Esophagus muscularis mucosa (tissue), 4 donors: ENCODE results near the gene KCNQ1. TPM values are rescaled to one million over a fixed set of nuclear protein-coding genes. Genes with fewer than 3 reads are reported as not detected.

ENCODE experiments used
- DNase-seq: peaks from one replicate; pipeline ENCODE4 v3.0.0-alpha.2; 2017; ENCODE audit errors: extremely low spot score
- H3K27ac ChIP-seq, 4 donors: fragments of 200-600 bp; sonication (generic); replicated peaks in 1 of 4; 1 replicate in 3 of 4; 2 replicates in 1 of 4; pipeline ENCODE4 v1.5.1; 2016 to 2019; ENCODE audit warnings: mild to moderate bottlenecking in 1 of 4
- H3K27me3 ChIP-seq, 4 donors: fragments of 200-600 bp; sonication (generic); one replicate each; pipeline versions ENCODE4 v1.5.1 to v1.6.0; 2016 to 2019
- H3K36me3 ChIP-seq, 4 donors: fragments of 200-600 bp; sonication (generic); one replicate each; pipeline ENCODE4 v1.5.1; 2016 to 2019
- H3K4me1 ChIP-seq, 4 donors: fragments of 200-600 bp; sonication (generic); one replicate each; pipeline ENCODE4 v1.5.1; 2016 to 2019
- H3K4me3 ChIP-seq, 4 donors: fragments of 200-600 bp; sonication (generic); 1 replicate in 2 of 4; 2 replicates in 2 of 4; pipeline ENCODE4 v1.5.1; 2016 to 2019; ENCODE audit warnings: mild to moderate bottlenecking in 4 of 4, moderate library complexity in 1 of 4
- H3K9me3 ChIP-seq, 4 donors: fragments of 200-600 bp; sonication (generic); 1 replicate in 3 of 4; 2 replicates in 1 of 4; pipeline ENCODE4 v1.5.1; 2016 to 2019
- CTCF ChIP-seq, 3 experiments: fragments of 200-600 bp in 2 of 3; fragments of 450-650 bp in 1 of 3; sonication (generic) in 2 of 3; IDR thresholded peaks; one replicate each; pipeline ENCODE4 v1.5.1; 2017 to 2019; ENCODE audit warnings: antibody characterized with exemption in 3 of 3, mild to moderate bottlenecking in 2 of 3, moderate library complexity in 1 of 3
- EP300 ChIP-seq: sonication (generic); formaldehyde crosslinking; IDR thresholded peaks from one replicate; pipeline ENCODE4 v1.6.1; 2017; ENCODE audit warnings: antibody characterized with exemption
- POLR2A ChIP-seq: fragments of 450-650 bp; IDR thresholded peaks from one replicate; pipeline ENCODE4 v1.6.1; 2017; ENCODE audit warnings: antibody characterized with exemption, moderate library complexity, mild to moderate bottlenecking, low read depth
- POLR2AphosphoS5 ChIP-seq, 2 donors: sonication (generic); formaldehyde crosslinking; IDR thresholded peaks; one replicate each; pipeline ENCODE4 v1.6.1; 2017; ENCODE audit warnings: antibody characterized with exemption in 2 of 2
- WGBS: methylation state at CpG from one replicate; pipeline ENCODE4 v1.1.5; 2018; 5-methylcytosine and 5-hydroxymethylcytosine counted together
- intact Hi-C: fragments of 100-400 bp; cut with DNase I; formaldehyde crosslinking; loops from one replicate; pipeline ENCODE4 v1.15.1; 2023
- total RNA-seq, 4 donors: library from RNA; depleted of rRNA; stranded (reverse); fragments of >200 nt; gene quantifications; one replicate each; pipeline versions ENCODE4 v1.1.0 to v1.2.1, GENCODE V29; 2016

KCNQ1 gene
- total RNA-seq, 4 donors from 2014 or later = 2.1 to 5.9 (median 4.3) TPM

- 77% methylated on average over 16 of the region's 16 CpGs for WGBS
- Histone ChIP-seq H3K4me3 (no peak overlapping the region), H3K27ac (no peak overlapping the region), H3K9me3 (no peaks in the 10 kb centered on the region), H3K36me3 (no peaks in the 10 kb centered on the region), H3K27me3 (no peaks in the 10 kb centered on the region), H3K4me1 (peaks cover 24 to 40% (median 28%) of the 10 kb centered on the region in 4 donors)
- TF ChIP-seq EP300 (no peak), CTCF (IDR thresholded peaks at IDR 0.05) (no peak), POLR2AphosphoS5 (IDR thresholded peaks at IDR 0.05) (no peak), POLR2A (no peak)
- intact Hi-C loops = no loop called here
- DNase-seq = no peak
Observed at GRCh38 chr11:2673871-2674471, 229.2 kb downstream of the KCNQ1 start.

GRCh38 chr11:2674658-2675131 is 229.9 kb downstream of the KCNQ1 start:
- Histone ChIP-seq H3K4me3 (no peak overlapping the region), H3K4me1 (peaks cover 24 to 40% (median 28%) of the 10 kb centered on the region in 4 donors), H3K27me3 (no peaks in the 10 kb centered on the region), H3K36me3 (no peaks in the 10 kb centered on the region), H3K27ac (peak overlapping the region in 3 of 4 donors; percentile 44 to 55 (median 53)), H3K9me3 (no peaks in the 10 kb centered on the region)
- intact Hi-C loops = no loop called here
- TF ChIP-seq EP300 (no peak), POLR2A (no peak), CTCF (IDR thresholded peaks at IDR 0.05) (no peak), POLR2AphosphoS5 (IDR thresholded peaks at IDR 0.05) (no peak)
- WGBS = 50% methylated on average over 8 of the region's 8 CpGs
- no peak for DNase-seq

- H3K36me3 ChIP-seq = no peaks in the 10 kb centered on the region
- no peaks in the 10 kb centered on the region for H3K27me3 ChIP-seq
- TF ChIP-seq CTCF (IDR thresholded peaks at IDR 0.05) (no peak), EP300 (no peak), POLR2A (no peak), POLR2AphosphoS5 (IDR thresholded peaks at IDR 0.05) (no peak)
- no peak overlapping the region for H3K4me3 ChIP-seq
- intact Hi-C loops = no loop called here
- H3K9me3 ChIP-seq = no peaks in the 10 kb centered on the region
- WGBS = 67% methylated on average over 7 of the region's 7 CpGs
- no peak for DNase-seq
- H3K4me1 ChIP-seq = peaks cover 21 to 40% (median 27%) of the 10 kb centered on the region in 4 donors
- H3K27ac ChIP-seq = peak overlapping the region in 1 of 4 donors; percentile 44
Observed at GRCh38 chr11:2675540-2675939, 230.7 kb downstream of the KCNQ1 start.

DNA sequence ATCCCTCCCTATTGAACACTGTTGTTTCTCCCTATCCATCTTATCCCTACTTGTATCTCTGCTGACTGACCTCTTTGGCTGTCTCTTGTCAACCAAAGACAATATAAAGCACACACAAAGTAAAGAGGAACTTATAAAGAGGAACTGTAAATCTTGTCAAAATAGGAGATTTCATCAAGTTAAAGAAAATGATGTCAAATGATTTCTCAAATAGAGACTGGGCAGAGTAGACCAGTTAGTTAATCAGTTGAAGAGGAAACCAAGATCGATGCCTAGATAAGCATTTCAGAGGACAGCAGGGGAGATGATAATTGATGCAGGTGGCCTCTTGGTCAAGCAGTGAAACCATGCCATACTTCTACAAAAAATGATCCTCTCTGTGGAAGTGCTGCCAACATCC is 232.3 kb downstream of the KCNQ1 start:
- Histone ChIP-seq H3K9me3 (no peaks in the 10 kb centered on the region), H3K4me1 (peaks cover 18 to 40% (median 27%) of the 10 kb centered on the region in 4 donors), H3K4me3 (no peak overlapping the region), H3K36me3 (no peaks in the 10 kb centered on the region), H3K27ac (no peak overlapping the region), H3K27me3 (no peaks in the 10 kb centered on the region)
- WGBS = 8% methylated on average over 1 of the region's 1 CpG
- TF ChIP-seq EP300 = no peak
- no peak for TF ChIP-seq CTCF (IDR thresholded peaks at IDR 0.05)
- TF ChIP-seq POLR2AphosphoS5 (IDR thresholded peaks at IDR 0.05) = no peak
- TF ChIP-seq POLR2A = no peak
- intact Hi-C loops = no loop called here
- DNase-seq = no peak

DNA sequence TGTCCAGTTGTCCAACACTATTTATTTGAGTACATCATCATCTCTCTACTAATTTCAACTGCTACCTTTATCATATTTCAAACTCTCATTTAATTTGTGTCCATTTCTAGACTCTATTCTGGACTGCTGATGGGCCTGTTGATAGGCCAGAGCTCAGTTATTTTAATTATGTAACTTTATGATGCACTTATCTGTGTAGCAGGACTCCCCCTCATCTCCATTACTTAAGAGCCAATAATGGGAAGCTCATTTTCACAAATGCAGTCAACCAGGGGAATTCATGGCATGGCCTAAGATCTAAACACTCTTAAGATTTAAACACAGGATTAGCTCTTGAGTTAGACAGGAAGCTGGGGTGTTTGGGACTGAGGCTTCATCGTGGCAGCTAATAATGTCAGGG is 233.6 kb downstream of the KCNQ1 start:
- 22% methylated on average over 1 of the region's 1 CpG for WGBS
- no peaks in the 10 kb centered on the region for H3K36me3 ChIP-seq
- no peaks in the 10 kb centered on the region for H3K9me3 ChIP-seq
- no peak overlapping the region for H3K4me3 ChIP-seq
- no peaks in the 10 kb centered on the region for H3K27me3 ChIP-seq
- no peak for TF ChIP-seq CTCF (IDR thresholded peaks at IDR 0.05)
- no peak for TF ChIP-seq POLR2A
- TF ChIP-seq EP300 = no peak
- TF ChIP-seq POLR2AphosphoS5 (IDR thresholded peaks at IDR 0.05) = no peak
- intact Hi-C loops = no loop called here
- H3K27ac ChIP-seq = no peak overlapping the region
- peaks cover 15 to 40% (median 27%) of the 10 kb centered on the region in 4 donors for H3K4me1 ChIP-seq
- DNase-seq = no peak
